Stimulated activated CD4-positive, alpha-beta T cell treated with anti-CD3 and anti-CD28 coated beads, Interleukin-1b, Interleukin-23, amount 100 ng/mL, for 48 hours (primary cell): ENCODE data around the gene LNP1.
"Not testable (repeated sequence)": the region's sequence is repeated elsewhere in the genome, so short reads cannot be mapped to it uniquely, and the experiment has no call there.

Experiments
- DNase-seq: peaks from one replicate; pipeline ENCODE4 v3.0.0-alpha.2; 2020

LNP1 gene

GRCh38 chr3:100437721-100438622 lies 36.6 kb downstream of the LNP1 start:
- no peak for DNase-seq

GRCh38 chr3:100438623-100438974 lies 37.3 kb downstream of the LNP1 start:
- DNase-seq = no peak

- no peak for DNase-seq
Measured at GRCh38 chr3:100440895-100441294, 39.6 kb downstream of the LNP1 start.

GRCh38 chr3:100443690-100444089 lies 42.4 kb downstream of the LNP1 start:
- DNase-seq = no peak

GRCh38 chr3:100447067-100447466 lies 45.7 kb downstream of the LNP1 start:
- DNase-seq = not testable (repeated sequence)

- no peak for DNase-seq
Measured at GRCh38 chr3:100448079-100448478, 46.7 kb downstream of the LNP1 start.

GRCh38 chr3:100449214-100449613 lies 47.9 kb downstream of the LNP1 start:
- no peak for DNase-seq

- no peak for DNase-seq
Measured at GRCh38 chr3:100454677-100455076, 53.3 kb downstream of the LNP1 start.

GRCh38 chr3:100455841-100456550 lies 54.7 kb downstream of the LNP1 start:
- no peak for DNase-seq

- no peak for DNase-seq
Measured at GRCh38 chr3:100456745-100457144, 55.4 kb downstream of the LNP1 start.

- DNase-seq = no peak
Measured at GRCh38 chr3:100457811-100458210, 56.5 kb downstream of the LNP1 start.

GRCh38 chr3:100458814-100459213 lies 57.5 kb downstream of the LNP1 start:
- DNase-seq = no peak

- no peak for DNase-seq
Measured at GRCh38 chr3:100463002-100463401, 61.7 kb downstream of the LNP1 start.

- no peak for DNase-seq
Measured at GRCh38 chr3:100463646-100464155, 62.4 kb downstream of the LNP1 start.

GRCh38 chr3:100465892-100466777 lies 64.8 kb downstream of the LNP1 start:
- no peak for DNase-seq

GRCh38 chr3:100467133-100467532 lies 65.8 kb downstream of the LNP1 start:
- no peak for DNase-seq

- no peak for DNase-seq
Measured at GRCh38 chr3:100468676-100469075, 67.3 kb downstream of the LNP1 start.

GRCh38 chr3:100470951-100471350 lies 69.6 kb downstream of the LNP1 start:
- no peak for DNase-seq

- no peak for DNase-seq
Measured at GRCh38 chr3:100471444-100471843, 70.1 kb downstream of the LNP1 start.

- DNase-seq = not testable (repeated sequence)
Measured at GRCh38 chr3:100477851-100478360, 76.6 kb downstream of the LNP1 start.

GRCh38 chr3:100478521-100478920 lies 77.2 kb downstream of the LNP1 start:
- DNase-seq = not testable (repeated sequence)

GRCh38 chr3:100480081-100480480 lies 78.7 kb downstream of the LNP1 start:
- DNase-seq = no peak

- no peak for DNase-seq
Measured at GRCh38 chr3:100482176-100482575, 80.8 kb downstream of the LNP1 start.
